ENCODE measurements around the gene NUP54.

Gene NUP54

GRCh38 chr4:76067652-76068286, 80.4 kb downstream of the NUP54 start:
- DNase-seq: peak; percentile 90 to 94 (median 92)

GRCh38 chr4:76066546-76066945, 81.7 kb downstream of the NUP54 start:
- no peak for DNase-seq

All from suppressor macrophage treated with lipopolysaccharide for 1 hour (primary cell).